GM21529 (cell line): Measurements from ENCODE around the gene GOLPH3.

ENCODE experiments used
- ATAC-seq: cut with Tn5 transposase; IDR thresholded peaks from one replicate; pipeline ENCODE4 v1.9.1; 2021; ENCODE audit not compliant: unreplicated experiment

Gene GOLPH3

DNA sequence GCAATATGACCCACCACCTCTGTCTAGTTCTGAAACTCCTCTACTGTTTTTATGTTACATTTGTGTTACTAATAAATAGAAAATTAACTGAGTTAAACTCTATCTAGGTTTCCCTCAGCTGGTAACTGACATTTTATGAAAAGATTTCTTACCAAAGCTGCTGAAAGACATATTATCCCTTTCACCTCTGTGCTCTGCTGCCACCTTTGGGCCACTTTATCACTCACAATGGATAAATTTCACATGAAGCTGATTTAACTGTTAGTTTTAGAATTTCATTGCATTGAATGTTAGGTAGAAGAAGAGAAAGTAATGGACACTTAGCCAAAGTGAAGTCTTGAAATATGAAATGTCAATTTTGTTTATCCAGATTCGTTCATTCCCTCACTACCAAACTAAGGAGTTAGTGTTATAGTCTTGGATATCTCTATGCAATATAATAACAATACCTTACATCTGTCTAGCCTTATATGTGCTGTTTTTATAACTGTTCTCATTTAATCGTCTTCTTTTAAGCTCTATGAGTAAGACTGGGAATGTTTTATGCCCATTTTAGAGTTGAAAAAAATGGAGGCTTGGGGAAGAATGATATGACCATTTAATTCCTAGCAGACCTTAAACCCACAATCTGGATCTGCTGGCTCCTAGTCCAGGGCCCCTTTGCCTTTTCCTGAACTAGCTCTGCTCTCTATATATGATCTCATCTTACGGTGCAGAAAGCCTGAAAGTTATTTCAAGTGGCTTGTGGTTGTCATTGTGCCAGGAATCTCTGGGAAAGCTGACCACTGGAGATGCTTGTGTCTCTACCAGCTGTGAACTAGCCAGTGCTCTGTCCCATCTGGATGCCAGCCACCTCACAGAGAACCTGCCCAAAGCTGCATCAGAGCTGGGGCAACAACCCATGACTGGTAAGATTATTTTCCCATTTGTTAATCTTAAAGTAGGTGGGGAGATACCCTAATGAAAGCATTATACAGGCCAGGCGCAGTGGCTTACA is 97.1 kb downstream of the GOLPH3 start:
- ATAC-seq = no peak
